ENCODE data around the gene TMEM88. TPM values are rescaled to one million over a fixed set of nuclear protein-coding genes. Genes with fewer than 3 reads are reported as not detected.
"Not testable (repeated sequence)": the region's sequence is repeated elsewhere in the genome, so short reads cannot be mapped to it uniquely, and the experiment has no call there.

TMEM88 gene, protein sequence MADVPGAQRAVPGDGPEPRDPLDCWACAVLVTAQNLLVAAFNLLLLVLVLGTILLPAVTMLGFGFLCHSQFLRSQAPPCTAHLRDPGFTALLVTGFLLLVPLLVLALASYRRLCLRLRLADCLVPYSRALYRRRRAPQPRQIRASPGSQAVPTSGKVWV
- 6.7 and 8.4 TPM in 2 replicates for total RNA-seq
- long read RNA-seq, partial matches to known transcripts = 0 of 1 reads
- long read RNA-seq, other reads (novel, unspliced or antisense) = 0 of 1 reads

DNA sequence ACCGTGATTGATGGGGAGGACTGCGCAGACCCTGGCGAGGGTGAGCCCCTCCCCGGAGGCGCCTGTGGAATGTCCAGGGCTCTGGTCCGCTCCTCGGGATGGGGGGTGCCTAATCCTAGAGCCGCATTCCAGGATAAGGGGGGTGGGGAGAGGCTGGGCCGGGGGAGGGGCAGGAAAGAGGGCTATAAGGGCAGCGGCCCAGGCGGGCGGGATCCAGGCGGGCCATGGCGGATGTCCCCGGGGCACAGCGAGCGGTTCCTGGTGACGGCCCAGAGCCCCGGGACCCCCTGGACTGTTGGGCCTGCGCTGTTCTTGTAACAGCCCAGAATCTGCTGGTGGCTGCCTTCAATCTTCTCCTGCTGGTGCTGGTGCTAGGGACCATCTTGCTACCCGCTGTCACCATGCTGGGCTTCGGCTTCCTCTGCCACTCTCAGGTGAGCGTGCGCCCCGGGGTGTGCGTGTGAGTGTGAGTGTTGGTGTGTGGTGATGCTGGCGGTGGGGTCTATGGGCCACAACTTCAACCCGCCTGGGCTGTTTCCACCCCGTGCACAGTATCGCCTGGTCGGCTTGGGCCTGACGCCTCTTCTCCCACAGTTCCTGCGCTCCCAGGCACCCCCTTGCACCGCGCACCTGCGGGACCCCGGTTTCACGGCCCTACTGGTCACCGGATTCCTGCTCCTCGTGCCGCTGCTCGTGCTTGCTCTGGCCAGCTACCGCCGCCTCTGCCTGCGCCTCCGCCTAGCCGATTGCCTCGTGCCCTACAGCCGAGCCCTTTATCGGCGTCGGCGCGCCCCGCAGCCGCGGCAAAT is at the start of gene TMEM88:
Gene TMEM88, plus strand, starts transcription at position 216 of the 809 bp plus-strand sequence. Its CDS starts 9 bp downstream, at position 225.
- Mint-ChIP-seq H3K4me1 (peaks cover 10% of the 10 kb centered on the region), H3K36me3 (ENCODE audit: low read depth) (peaks cover 7% of the 10 kb centered on the region), H3K27ac (ENCODE audit: unreplicated experiment) (no peak within 1 kb of the TSS), H3K9me3 (no peaks in the 10 kb centered on the region), H3K27me3 (ENCODE audit: low read depth) (peaks cover 10% of the 10 kb centered on the region), H3K4me3 (peak within 1 kb of the TSS; percentile 60)
- TF ChIP-seq, protein P1, sequence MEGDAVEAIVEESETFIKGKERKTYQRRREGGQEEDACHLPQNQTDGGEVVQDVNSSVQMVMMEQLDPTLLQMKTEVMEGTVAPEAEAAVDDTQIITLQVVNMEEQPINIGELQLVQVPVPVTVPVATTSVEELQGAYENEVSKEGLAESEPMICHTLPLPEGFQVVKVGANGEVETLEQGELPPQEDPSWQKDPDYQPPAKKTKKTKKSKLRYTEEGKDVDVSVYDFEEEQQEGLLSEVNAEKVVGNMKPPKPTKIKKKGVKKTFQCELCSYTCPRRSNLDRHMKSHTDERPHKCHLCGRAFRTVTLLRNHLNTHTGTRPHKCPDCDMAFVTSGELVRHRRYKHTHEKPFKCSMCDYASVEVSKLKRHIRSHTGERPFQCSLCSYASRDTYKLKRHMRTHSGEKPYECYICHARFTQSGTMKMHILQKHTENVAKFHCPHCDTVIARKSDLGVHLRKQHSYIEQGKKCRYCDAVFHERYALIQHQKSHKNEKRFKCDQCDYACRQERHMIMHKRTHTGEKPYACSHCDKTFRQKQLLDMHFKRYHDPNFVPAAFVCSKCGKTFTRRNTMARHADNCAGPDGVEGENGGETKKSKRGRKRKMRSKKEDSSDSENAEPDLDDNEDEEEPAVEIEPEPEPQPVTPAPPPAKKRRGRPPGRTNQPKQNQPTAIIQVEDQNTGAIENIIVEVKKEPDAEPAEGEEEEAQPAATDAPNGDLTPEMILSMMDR (conservative IDR thresholded peaks at IDR 0.05) = no peak
- DNase-seq (ENCODE audit: low read depth, low spot score) = no peak

DNA sequence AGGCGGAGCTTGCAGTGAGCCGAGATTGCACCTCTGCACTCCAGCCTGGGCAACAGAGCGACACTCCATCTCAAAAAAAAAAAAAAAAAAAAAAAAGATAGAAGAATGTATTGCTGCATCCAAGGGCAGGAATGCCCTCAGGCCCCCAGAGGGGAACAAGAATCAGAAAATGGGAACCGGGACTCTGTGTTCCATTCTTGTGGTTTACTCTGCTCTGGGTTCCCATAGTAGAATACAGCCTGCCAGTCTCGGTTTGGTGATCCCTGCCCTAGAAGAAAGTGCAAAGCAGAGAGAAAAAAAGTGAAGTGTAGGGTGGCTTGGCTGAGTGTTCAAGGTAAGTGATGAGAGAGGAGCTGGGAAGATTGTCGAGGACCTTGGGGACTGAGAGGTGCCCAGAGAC is 48.3 kb upstream of the TMEM88 start:
- Mint-ChIP-seq H3K9me3 (no peaks in the 10 kb centered on the region), H3K4me3 (no peak overlapping the region), H3K27me3 (ENCODE audit: low read depth) (peaks cover 11% of the 10 kb centered on the region), H3K4me1 (no peaks in the 10 kb centered on the region), H3K36me3 (ENCODE audit: low read depth) (no peaks in the 10 kb centered on the region), H3K27ac (ENCODE audit: unreplicated experiment) (no peak overlapping the region)
- TF ChIP-seq, protein P1 (conservative IDR thresholded peaks at IDR 0.05) = no peak
- DNase-seq (ENCODE audit: low read depth, low spot score) = no peak

DNA sequence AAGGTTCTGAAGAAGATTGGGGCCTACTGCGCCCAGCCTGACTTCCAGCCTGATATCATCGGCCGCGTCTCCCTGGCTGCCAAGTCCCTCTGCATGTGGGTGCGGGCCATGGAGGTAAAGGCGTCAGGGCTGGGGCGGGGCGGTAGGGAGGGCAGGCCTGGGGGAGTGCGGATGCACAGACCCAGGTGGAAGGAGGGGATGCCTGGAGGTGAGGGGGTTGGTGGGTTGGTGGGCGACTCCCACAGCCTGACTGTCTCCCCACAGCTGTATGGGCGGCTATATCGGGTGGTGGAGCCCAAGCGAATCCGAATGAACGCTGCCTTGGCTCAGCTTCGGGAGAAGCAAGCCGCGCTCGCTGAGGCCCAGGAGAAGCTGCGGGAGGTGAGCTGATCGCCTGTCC is 47.7 kb upstream of the TMEM88 start:
- Mint-ChIP-seq H3K27me3 (ENCODE audit: low read depth) (peaks cover 11% of the 10 kb centered on the region), H3K4me3 (no peak overlapping the region), H3K36me3 (ENCODE audit: low read depth) (no peaks in the 10 kb centered on the region), H3K27ac (ENCODE audit: unreplicated experiment) (no peak overlapping the region), H3K9me3 (no peaks in the 10 kb centered on the region), H3K4me1 (no peaks in the 10 kb centered on the region)
- no peak for DNase-seq (ENCODE audit: low read depth, low spot score)
- TF ChIP-seq, protein P1 (conservative IDR thresholded peaks at IDR 0.05) = no peak

DNA sequence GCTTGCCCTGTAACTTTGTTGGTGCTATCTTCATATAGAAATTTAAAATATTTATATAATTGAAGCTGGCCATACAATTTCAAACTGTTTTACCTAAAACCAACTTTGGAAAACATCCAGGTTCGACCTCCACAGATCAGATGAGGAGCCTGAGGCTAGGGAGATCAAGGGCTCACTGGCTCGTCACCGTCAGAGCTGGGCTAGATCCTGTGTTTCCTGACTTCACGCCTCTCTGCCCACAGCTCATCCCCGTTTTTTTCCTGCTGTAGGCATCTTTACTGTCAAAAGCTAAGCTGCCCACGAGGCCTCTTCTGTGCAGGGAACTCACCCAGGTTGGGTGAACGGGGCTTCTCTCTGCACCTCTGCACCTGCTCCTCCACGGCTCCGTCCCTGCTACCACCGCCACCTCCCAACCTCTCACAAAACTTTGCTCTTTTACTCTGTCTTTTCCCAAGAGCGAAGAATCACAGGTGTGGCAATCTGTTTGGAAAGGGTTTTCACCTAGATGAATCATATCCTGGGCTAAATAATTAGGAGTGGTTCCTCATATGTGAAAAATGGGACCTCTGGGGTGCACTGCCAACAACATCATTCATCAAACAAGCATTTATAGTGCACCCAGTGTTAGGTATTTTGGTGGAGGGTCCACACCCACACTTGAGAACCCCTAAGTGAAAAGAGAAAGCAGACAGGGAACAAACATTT is 45.6 kb upstream of the TMEM88 start:
- no peak overlapping the region for H3K27ac Mint-ChIP-seq (ENCODE audit: unreplicated experiment)
- H3K36me3 Mint-ChIP-seq (ENCODE audit: low read depth) = no peaks in the 10 kb centered on the region
- H3K27me3 Mint-ChIP-seq (ENCODE audit: low read depth) = peaks cover 11% of the 10 kb centered on the region
- H3K4me3 Mint-ChIP-seq = no peak overlapping the region
- DNase-seq (ENCODE audit: low read depth, low spot score) = no peak
- TF ChIP-seq, protein P1 (conservative IDR thresholded peaks at IDR 0.05) = no peak
- no peaks in the 10 kb centered on the region for H3K9me3 Mint-ChIP-seq
- no peaks in the 10 kb centered on the region for H3K4me1 Mint-ChIP-seq

DNA sequence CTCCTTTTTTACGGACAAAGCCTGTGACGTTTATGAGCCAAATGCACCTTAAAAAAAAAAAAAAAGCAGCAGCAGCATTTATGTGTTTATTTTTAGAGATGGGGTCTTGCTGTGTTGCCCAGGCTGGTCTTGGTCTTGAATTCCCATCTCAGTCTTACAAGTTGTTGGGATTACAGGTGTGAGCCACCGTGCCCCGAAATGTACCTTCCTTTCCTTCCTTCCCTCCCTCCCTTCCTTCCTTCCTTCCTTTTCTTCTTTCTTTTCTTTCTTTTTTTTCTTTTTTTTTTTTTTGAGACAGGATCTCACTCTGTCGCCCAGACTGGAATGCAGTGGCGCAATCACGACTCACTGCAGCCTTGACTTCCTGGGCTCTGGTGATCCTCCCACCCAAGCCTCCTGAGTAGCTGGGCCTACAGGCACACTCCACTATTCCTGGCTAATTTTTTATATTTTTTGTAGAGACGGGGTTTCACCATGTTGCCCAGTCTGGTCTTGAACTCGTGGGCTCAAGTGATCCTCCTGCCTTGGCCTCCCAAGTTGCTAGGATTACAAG is 45.0 kb upstream of the TMEM88 start:
- H3K36me3 Mint-ChIP-seq (ENCODE audit: low read depth); H3K4me1 Mint-ChIP-seq; H3K4me3 Mint-ChIP-seq; DNase-seq (ENCODE audit: low read depth, low spot score); H3K27ac Mint-ChIP-seq (ENCODE audit: unreplicated experiment); H3K9me3 Mint-ChIP-seq: not testable (repeated sequence)
- peaks cover 11% of the 10 kb centered on the region for H3K27me3 Mint-ChIP-seq (ENCODE audit: low read depth)

Measured in neural crest cell (in vitro differentiated cells).